Measurements from ENCODE around the gene GYS2.

The GYS2 gene

GRCh38 chr12:21618566-21618965, 13.9 kb upstream of the GYS2 start:
- TF ChIP-seq POLR2AphosphoS5 (IDR thresholded peaks at IDR 0.05; ENCODE audit: low read depth, low read length) (no peak), FOXP2 (optimal IDR thresholded peaks at IDR 0.05; ENCODE audit: borderline replicate concordance, extremely low read depth, extremely low read length, insufficient read depth) (no peak), REST (IDR thresholded peaks at IDR 0.05; ENCODE audit: insufficient read depth in 1 of 2, low read depth in 2 of 2, low read length in 2 of 2) (no peak), SIN3A (IDR thresholded peaks at IDR 0.05; ENCODE audit: borderline replicate concordance, insufficient read depth, low read length) (no peak), TAF1 (IDR thresholded peaks at IDR 0.05; ENCODE audit: borderline replicate concordance, insufficient read depth, low read length) (no peak)

- TF ChIP-seq POLR2AphosphoS5 (IDR thresholded peaks at IDR 0.05; ENCODE audit: low read depth, low read length) (no peak), TAF1 (IDR thresholded peaks at IDR 0.05; ENCODE audit: borderline replicate concordance, insufficient read depth, low read length) (no peak), SIN3A (IDR thresholded peaks at IDR 0.05; ENCODE audit: borderline replicate concordance, insufficient read depth, low read length) (no peak), REST (IDR thresholded peaks at IDR 0.05; ENCODE audit: insufficient read depth in 1 of 2, low read depth in 2 of 2, low read length in 2 of 2) (no peak), FOXP2 (optimal IDR thresholded peaks at IDR 0.05; ENCODE audit: borderline replicate concordance, extremely low read depth, extremely low read length, insufficient read depth) (no peak)
These were observed 12.4 kb upstream of the GYS2 start for GRCh38 chr12:21617030-21617429.

- TF ChIP-seq POLR2AphosphoS5 (IDR thresholded peaks at IDR 0.05; ENCODE audit: low read depth, low read length) (no peak), REST (IDR thresholded peaks at IDR 0.05; ENCODE audit: insufficient read depth in 1 of 2, low read depth in 2 of 2, low read length in 2 of 2) (no peak), FOXP2 (optimal IDR thresholded peaks at IDR 0.05; ENCODE audit: borderline replicate concordance, extremely low read depth, extremely low read length, insufficient read depth) (no peak), TAF1 (IDR thresholded peaks at IDR 0.05; ENCODE audit: borderline replicate concordance, insufficient read depth, low read length) (no peak), SIN3A (IDR thresholded peaks at IDR 0.05; ENCODE audit: borderline replicate concordance, insufficient read depth, low read length) (no peak)
These were observed 10.8 kb upstream of the GYS2 start for GRCh38 chr12:21615431-21615830.

GRCh38 chr12:21614506-21614905, 9.9 kb upstream of the GYS2 start:
- TF ChIP-seq TAF1 (IDR thresholded peaks at IDR 0.05; ENCODE audit: borderline replicate concordance, insufficient read depth, low read length) (no peak), FOXP2 (optimal IDR thresholded peaks at IDR 0.05; ENCODE audit: borderline replicate concordance, extremely low read depth, extremely low read length, insufficient read depth) (no peak), REST (IDR thresholded peaks at IDR 0.05; ENCODE audit: insufficient read depth in 1 of 2, low read depth in 2 of 2, low read length in 2 of 2) (no peak), SIN3A (IDR thresholded peaks at IDR 0.05; ENCODE audit: borderline replicate concordance, insufficient read depth, low read length) (no peak), POLR2AphosphoS5 (IDR thresholded peaks at IDR 0.05; ENCODE audit: low read depth, low read length) (no peak)

- no peak for TF ChIP-seq POLR2AphosphoS5 (IDR thresholded peaks at IDR 0.05; ENCODE audit: low read depth, low read length)
- TF ChIP-seq TAF1 (IDR thresholded peaks at IDR 0.05; ENCODE audit: borderline replicate concordance, insufficient read depth, low read length): no peak
- TF ChIP-seq REST (IDR thresholded peaks at IDR 0.05; ENCODE audit: insufficient read depth in 1 of 2, low read depth in 2 of 2, low read length in 2 of 2): no peak
- no peak for TF ChIP-seq SIN3A (IDR thresholded peaks at IDR 0.05; ENCODE audit: borderline replicate concordance, insufficient read depth, low read length)
- TF ChIP-seq FOXP2 (optimal IDR thresholded peaks at IDR 0.05; ENCODE audit: borderline replicate concordance, extremely low read depth, extremely low read length, insufficient read depth): no peak
These were observed 9.3 kb upstream of the GYS2 start for GRCh38 chr12:21613931-21614330.

Measured in PFSK-1 (cell line).